ENCODE data around the gene FRMD4B. TPM values are rescaled to one million over a fixed set of nuclear protein-coding genes. Genes with fewer than 3 reads are reported as not detected.

FRMD4B gene
- polyA plus RNA-seq, 1 experiment = 0.09 TPM

- Histone ChIP-seq H3K27me3 (ENCODE audit: control insufficient read depth, insufficient read depth, low read length) (no peaks in the 10 kb centered on the region), H3K36me3 (ENCODE audit: control insufficient read depth, insufficient read depth, low read length) (no peaks in the 10 kb centered on the region), H3K4me3 (ENCODE audit: low read depth, low read length) (no peak overlapping the region)
- CTCF ChIA-PET = interaction anchor here (1.5 kb wide), 1 partner anchor 99 kb away, joined by 4 read pairs; no protein-coding TSS in a partner anchor
- no peak for DNase-seq (ENCODE audit: low read depth)
- POLR2A ChIA-PET = no interaction called here
- TF ChIP-seq CTCF (IDR thresholded peaks at IDR 0.05; ENCODE audit: insufficient read depth, low read depth, low read length) = no peak
Measured at GRCh38 chr3:69260216-69260787, 125.6 kb downstream of the FRMD4B start.

GRCh38 chr3:69259125-69259524, 126.8 kb downstream of the FRMD4B start:
- ChIA-PET POLR2A (no interaction called here), CTCF (no interaction called here)
- no peaks in the 10 kb centered on the region for H3K27me3 ChIP-seq (ENCODE audit: control insufficient read depth, insufficient read depth, low read length)
- no peak overlapping the region for H3K4me3 ChIP-seq (ENCODE audit: low read depth, low read length)
- no peaks in the 10 kb centered on the region for H3K36me3 ChIP-seq (ENCODE audit: control insufficient read depth, insufficient read depth, low read length)
- TF ChIP-seq CTCF (IDR thresholded peaks at IDR 0.05; ENCODE audit: insufficient read depth, low read depth, low read length) = no peak
- no peak for DNase-seq (ENCODE audit: low read depth)

- ChIA-PET CTCF (interaction anchor here (1.1 kb wide), 1 partner anchor 9 kb away, joined by 3 read pairs; no protein-coding TSS in a partner anchor), POLR2A (interaction anchor here (0.5 kb wide), 1 partner anchor 39 kb away, joined by 4 read pairs; no protein-coding TSS in a partner anchor)
- Histone ChIP-seq H3K27me3 (ENCODE audit: control insufficient read depth, insufficient read depth, low read length) (no peaks in the 10 kb centered on the region; the same call in 1 of the 2 replicates), H3K36me3 (ENCODE audit: control insufficient read depth, insufficient read depth, low read length) (no peaks in the 10 kb centered on the region), H3K4me3 (ENCODE audit: low read depth, low read length) (no peak overlapping the region)
- no peak for DNase-seq (ENCODE audit: low read depth)
- TF ChIP-seq CTCF (IDR thresholded peaks at IDR 0.05; ENCODE audit: insufficient read depth, low read depth, low read length) = no peak
Measured at GRCh38 chr3:69255928-69256327, 130.0 kb downstream of the FRMD4B start.

- no peaks in the 10 kb centered on the region; the same call in 1 of the 2 replicates for H3K27me3 ChIP-seq (ENCODE audit: control insufficient read depth, insufficient read depth, low read length)
- DNase-seq (ENCODE audit: low read depth) = no peak
- H3K36me3 ChIP-seq (ENCODE audit: control insufficient read depth, insufficient read depth, low read length) = no peaks in the 10 kb centered on the region
- H3K4me3 ChIP-seq (ENCODE audit: low read depth, low read length) = no peak overlapping the region
- no peak for TF ChIP-seq CTCF (IDR thresholded peaks at IDR 0.05; ENCODE audit: insufficient read depth, low read depth, low read length)
- POLR2A ChIA-PET = no interaction called here
- CTCF ChIA-PET = no interaction called here
Measured at GRCh38 chr3:69254351-69254750, 131.5 kb downstream of the FRMD4B start.

GRCh38 chr3:69252631-69253030, 133.3 kb downstream of the FRMD4B start:
- no peak overlapping the region for H3K4me3 ChIP-seq (ENCODE audit: low read depth, low read length)
- ChIA-PET CTCF (no interaction called here), POLR2A (no interaction called here)
- no peak for TF ChIP-seq CTCF (IDR thresholded peaks at IDR 0.05; ENCODE audit: insufficient read depth, low read depth, low read length)
- DNase-seq (ENCODE audit: low read depth) = no peak
- H3K27me3 ChIP-seq (ENCODE audit: control insufficient read depth, insufficient read depth, low read length) = no peaks in the 10 kb centered on the region; the same call in 1 of the 2 replicates
- H3K36me3 ChIP-seq (ENCODE audit: control insufficient read depth, insufficient read depth, low read length) = no peaks in the 10 kb centered on the region

All from BJ (cell line).